ENCODE results near the gene ATXN7. TPM values are rescaled to one million over a fixed set of nuclear protein-coding genes. Genes with fewer than 3 reads are reported as not detected.

Gene ATXN7
- total and polyA plus RNA-seq, 2 of the 4 experiments (the other 2 are of a cell fraction) = 8.6 to 13.6 TPM

GRCh38 chr3:63920001-63920400, 56.3 kb downstream of the ATXN7 start:
- H2BK20ac ChIP-seq (ENCODE audit: low read depth, low read length) = no peak overlapping the region
- intact Hi-C loops (cut with micrococcal nuclease) = no loop called here
- H2AFZ ChIP-seq (replicated peaks; ENCODE audit: low read length, poor library complexity) = no peak overlapping the region

More at GRCh38 chr3:63920001-63920400, 56.3 kb downstream of the ATXN7 start:
- no peak overlapping the region for H3K9ac ChIP-seq (ENCODE audit: low read depth, low read length)
- no peak overlapping the region for H3K4me2 ChIP-seq (ENCODE audit: low read depth, low read length)
- H3K56ac ChIP-seq (ENCODE audit: extremely low read depth, insufficient read depth, low read length) = no peak overlapping the region
- H3K27me3 ChIP-seq (ENCODE audit: control insufficient read depth, insufficient read depth, low read length) = no peaks in the 10 kb centered on the region
- CTCF ChIA-PET = interaction anchor here (0.6 kb wide), 1 partner anchor 235 kb away, joined by 3 read pairs; no protein-coding TSS in a partner anchor
- ATAC-seq (ENCODE audit: low read depth) = no peak
- no peak overlapping the region for H3K4ac ChIP-seq (ENCODE audit: low read depth, low read length)
- no peaks in the 10 kb centered on the region for H3K9me3 ChIP-seq (ENCODE audit: control insufficient read depth, insufficient read depth, low read length)
- no peak overlapping the region for H2BK5ac ChIP-seq (ENCODE audit: low read depth, low read length, poor library complexity, severe bottlenecking)
- DNase-seq = no peak
- H4K5ac ChIP-seq (ENCODE audit: low read depth, low read length) = no peak overlapping the region
- H2AK9ac ChIP-seq (replicated peaks; ENCODE audit: low read depth, low read length, poor library complexity) = no peak overlapping the region
- POLR2A ChIA-PET (ENCODE audit: unreplicated experiment) = no interaction called here
- H4K91ac ChIP-seq (ENCODE audit: insufficient read depth, low read depth, low read length) = no peak overlapping the region
- H2BK15ac ChIP-seq (ENCODE audit: low read depth, low read length) = no peak overlapping the region
- H3K27ac ChIP-seq (ENCODE audit: insufficient read depth, low read length) = no peak overlapping the region
- no peak for TF ChIP-seq FOS (IDR thresholded peaks at IDR 0.05; ENCODE audit: low read depth, low read length)
- peak; percentile 79 for TF ChIP-seq CEBPB (IDR thresholded peaks at IDR 0.05; ENCODE audit: low read depth, low read length)
- H3K18ac ChIP-seq (ENCODE audit: low read depth, low read length) = no peak overlapping the region
- peaks cover 24% of the 10 kb centered on the region for H3K36me3 ChIP-seq (ENCODE audit: control insufficient read depth, insufficient read depth, low read length)
- WGBS, 2 experiments (ENCODE audit: extremely low coverage in 2 of 2, insufficient read length in 1 of 2) = no CpG with 5 or more reads among the region's 5 CpGs
- H3K79me1 ChIP-seq (ENCODE audit: low read depth in 1 of 2, low read length in 2 of 2) = peaks cover 63 to 80% of the 10 kb centered on the region in 2 experiments
- no peak overlapping the region for H3K23ac ChIP-seq (ENCODE audit: low read depth, low read length)
- in situ Hi-C loops (cut with MboI; ENCODE audit: low sequenced_read_pairs) (no loop called here), dilution Hi-C loops (cut with HindIII; ENCODE audit: low sequenced_read_pairs, unreplicated experiment) (no loop called here)
- H4K20me1 ChIP-seq (ENCODE audit: insufficient read depth, low read length) = peaks cover 25% of the 10 kb centered on the region
- H2BK120ac ChIP-seq (ENCODE audit: low read depth, low read length) = no peak overlapping the region
- H3K4me3 ChIP-seq (ENCODE audit: insufficient read depth, low read depth, low read length) = no peak overlapping the region
- peaks cover 6% of the 10 kb centered on the region for H3K4me1 ChIP-seq (ENCODE audit: control insufficient read depth, insufficient read depth, low read length)
- H2AK5ac ChIP-seq (ENCODE audit: low read depth, low read length) = no peak overlapping the region
- no peak overlapping the region for H4K8ac ChIP-seq (ENCODE audit: low read depth in 2 of 2, low read length in 2 of 2)
- H3K9me1 ChIP-seq (ENCODE audit: insufficient read depth, low read length) = peaks cover 25% of the 10 kb centered on the region
- H3K14ac ChIP-seq (replicated peaks; ENCODE audit: low read depth, low read length) = no peak overlapping the region
- no TSS peak for BruUV-seq (replicated peaks)
